PFSK-1 (cell line): Measurements from ENCODE around the gene ADCK1.

Experiments used
- POLR2AphosphoS5 ChIP-seq: IDR thresholded peaks from 2 replicates; pipeline ENCODE4 v1.6.1; 2012; ENCODE audit warnings: low read depth, mild to moderate bottlenecking, control low read depth, low read length, moderate library complexity
- TAF1 ChIP-seq: IDR thresholded peaks from 2 replicates; pipeline ENCODE4 v1.6.1; 2012; ENCODE audit warnings: low read length, control low read depth, borderline replicate concordance; ENCODE audit not compliant: insufficient read depth

- TF ChIP-seq POLR2AphosphoS5 (no peak), TAF1 (no peak)
Measured at GRCh38 chr14:77868552-77869285, 68.8 kb downstream of the ADCK1 start.
